Esophagus muscularis mucosa (tissue), 2 donors: Measurements from ENCODE around the gene AFTPH.

ENCODE experiments used
- EP300 ChIP-seq: sonication (generic); formaldehyde crosslinking; IDR thresholded peaks from one replicate; pipeline ENCODE4 v1.6.1; 2017; ENCODE audit warnings: antibody characterized with exemption
- POLR2A ChIP-seq: fragments of 450-650 bp; IDR thresholded peaks from one replicate; pipeline ENCODE4 v1.6.1; 2017; ENCODE audit warnings: antibody characterized with exemption, moderate library complexity, mild to moderate bottlenecking, low read depth

DNA sequence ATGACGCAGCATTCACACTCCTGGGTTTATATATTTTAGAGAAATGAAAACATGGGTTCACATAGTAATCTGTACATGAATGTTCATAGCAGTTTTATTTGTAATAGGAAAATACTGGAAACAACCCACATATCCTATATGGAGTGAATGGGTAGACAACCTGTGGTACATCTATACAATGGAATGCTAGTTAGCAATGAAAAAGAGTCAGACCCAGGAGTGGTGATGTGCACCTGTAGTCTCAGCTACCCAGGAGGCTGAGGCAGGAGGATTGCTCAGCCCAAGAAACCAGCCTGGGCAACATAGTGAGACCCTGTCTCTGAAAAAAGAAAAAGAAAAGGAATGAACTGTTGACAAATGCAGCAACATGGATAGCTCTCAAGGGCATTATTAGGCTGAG, 25.9 kb downstream of the AFTPH start:
- TF ChIP-seq EP300 = no peak
- no peak for TF ChIP-seq POLR2A
